ACC112 (cell line): Measurements from ENCODE around the gene LDAH.

Experiments used
- H2AFZ ChIP-seq: fragments of 200-600 bp; sonication (generic); one replicate; pipeline ENCODE4 v1.6.0; 2017; ENCODE audit warnings: antibody characterized with exemption, low read length; ENCODE audit not compliant: unreplicated experiment
- H3K27ac ChIP-seq: fragments of 200-600 bp; sonication (generic); 2 replicates; pipeline ENCODE4 v1.5.1; 2014; ENCODE audit warnings: low read depth, mild to moderate bottlenecking, antibody characterized with exemption, low read length, moderate library complexity
- H3K27me3 ChIP-seq: fragments of 200-600 bp; sonication (generic); 2 replicates; pipeline ENCODE4 v1.6.1; 2014; ENCODE audit warnings: mild to moderate bottlenecking, antibody characterized with exemption, low read length, moderate library complexity, mixed read lengths; ENCODE audit not compliant: insufficient read depth
- H3K36me3 ChIP-seq: fragments of 200-600 bp; sonication (generic); 2 replicates; pipeline ENCODE4 v1.6.1; 2016; ENCODE audit warnings: mild to moderate bottlenecking, antibody characterized with exemption, low read length, moderate library complexity, mixed read lengths; ENCODE audit not compliant: insufficient read depth
- H3K4me1 ChIP-seq: fragments of 200-600 bp; sonication (generic); one replicate; pipeline ENCODE4 v1.6.1; 2016; ENCODE audit warnings: low read length, mixed read lengths; ENCODE audit not compliant: insufficient read depth, unreplicated experiment, control insufficient read depth
- H3K4me3 ChIP-seq: fragments of 200-600 bp; sonication (generic); 2 replicates; pipeline ENCODE4 v1.5.1; 2014; ENCODE audit warnings: mild to moderate bottlenecking, low read depth, low read length
- H3K79me2 ChIP-seq: fragments of 200-600 bp; sonication (generic); one replicate; pipeline ENCODE4 v1.6.0; 2016; ENCODE audit warnings: low read length; ENCODE audit not compliant: control insufficient read depth, unreplicated experiment, insufficient read depth

LDAH gene

DNA sequence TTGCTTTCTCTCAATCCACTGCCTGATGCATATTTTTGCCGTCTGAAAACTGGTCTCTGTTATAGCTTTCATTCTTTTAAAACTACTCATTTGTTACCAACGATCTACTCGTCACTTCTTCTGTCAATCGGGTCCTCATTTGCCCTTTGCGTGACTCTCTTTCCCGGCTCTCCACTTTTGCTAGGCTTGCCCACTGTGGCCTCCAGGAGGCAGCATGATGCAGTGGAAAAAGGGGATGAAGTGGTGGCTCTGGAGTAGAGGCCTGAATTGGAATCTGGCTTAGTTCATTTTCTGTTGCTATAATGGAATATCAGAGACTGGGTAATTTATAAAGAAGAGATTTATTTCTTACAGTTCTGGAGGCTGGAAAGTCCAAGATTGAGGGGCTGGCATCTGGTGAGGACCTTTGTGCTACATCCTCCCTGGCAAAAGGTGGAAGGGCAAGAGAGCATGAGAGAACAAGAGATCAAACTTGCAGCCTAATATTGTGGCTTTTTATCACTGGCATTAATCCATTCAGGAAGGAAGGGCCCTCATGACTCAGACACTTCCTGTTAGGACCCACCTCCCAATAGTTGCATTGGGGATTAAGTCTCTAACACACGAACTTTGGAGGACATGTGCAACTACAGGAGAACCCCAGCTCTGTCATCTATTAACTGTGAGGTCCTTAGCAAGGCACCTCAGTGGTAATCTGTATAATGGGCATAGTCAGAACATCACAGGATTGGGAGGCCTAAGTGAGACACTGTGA lies 140.6 kb downstream of the LDAH start:
- H3K4me3 ChIP-seq, result no peak overlapping the region
- peaks cover 6% of the 10 kb centered on the region for H3K4me1 ChIP-seq
- H3K79me2 ChIP-seq, result no peaks in the 10 kb centered on the region
- no peaks in the 10 kb centered on the region for H3K27me3 ChIP-seq
- H3K36me3 ChIP-seq, result peaks cover 4% of the 10 kb centered on the region; the same call in 1 of the 2 replicates
- H2AFZ ChIP-seq, result no peak overlapping the region
- no peak overlapping the region for H3K27ac ChIP-seq

- no peak overlapping the region for H3K27ac ChIP-seq
- no peaks in the 10 kb centered on the region for H3K79me2 ChIP-seq
- H3K4me3 ChIP-seq, result no peak overlapping the region
Measured at GRCh38 chr2:20680744-20681375, 142.0 kb downstream of the LDAH start.

DNA sequence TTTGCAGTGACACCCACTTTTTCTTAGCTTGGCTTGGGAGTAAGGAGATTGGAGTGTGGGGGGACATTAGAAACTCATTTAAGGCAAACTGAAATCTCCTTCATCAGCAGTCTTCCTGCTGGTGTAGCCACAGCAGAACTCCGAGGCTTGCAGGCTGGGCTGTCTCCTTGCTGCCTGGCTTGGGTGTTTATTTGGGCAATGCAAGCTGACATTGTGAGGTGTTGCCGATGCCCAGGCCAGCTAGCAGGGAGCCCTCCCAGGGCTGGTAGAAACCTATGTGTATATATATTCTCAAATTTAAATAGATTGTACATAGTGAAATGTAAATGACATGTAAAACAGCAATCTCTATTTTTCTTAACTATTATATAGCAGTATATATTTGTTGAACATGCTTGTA lies 144.1 kb downstream of the LDAH start:
- Histone ChIP-seq H3K27me3 (no peaks in the 10 kb centered on the region), H3K27ac (no peak overlapping the region), H3K79me2 (no peaks in the 10 kb centered on the region), H2AFZ (no peak overlapping the region), H3K4me1 (peaks cover 23% of the 10 kb centered on the region), H3K36me3 (no peaks in the 10 kb centered on the region), H3K4me3 (no peak overlapping the region)

More at GRCh38 chr2:20680744-20681375, 142.0 kb downstream of the LDAH start:
- Histone ChIP-seq H3K36me3 (no peaks in the 10 kb centered on the region), H2AFZ (no peak overlapping the region), H3K27me3 (no peaks in the 10 kb centered on the region), H3K4me1 (peaks cover 6% of the 10 kb centered on the region)

DNA sequence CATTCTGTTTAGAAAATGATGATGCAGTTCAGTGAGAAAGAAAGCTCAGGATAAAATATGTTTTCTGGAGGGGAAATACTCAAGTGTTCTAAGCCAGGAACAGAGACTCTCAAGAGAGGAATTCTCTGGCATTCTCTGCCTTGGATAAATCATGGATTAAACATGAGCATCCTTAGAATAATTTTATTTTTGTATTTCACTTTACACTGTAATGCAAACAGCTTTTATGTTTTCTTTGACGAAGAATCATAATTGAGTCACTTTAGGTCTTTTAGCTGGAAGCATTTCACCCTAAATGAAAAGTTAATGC lies 144.9 kb downstream of the LDAH start:
- no peak overlapping the region for H2AFZ ChIP-seq
- no peaks in the 10 kb centered on the region for H3K27me3 ChIP-seq
- H3K36me3 ChIP-seq, result no peaks in the 10 kb centered on the region
- no peak overlapping the region for H3K4me3 ChIP-seq
- no peak overlapping the region for H3K27ac ChIP-seq
- H3K79me2 ChIP-seq, result no peaks in the 10 kb centered on the region
- peaks cover 23% of the 10 kb centered on the region for H3K4me1 ChIP-seq

GRCh38 chr2:20677301-20678085 lies 145.4 kb downstream of the LDAH start:
- no peak overlapping the region for H3K4me3 ChIP-seq
- H3K27me3 ChIP-seq, result no peaks in the 10 kb centered on the region
- no peak overlapping the region for H2AFZ ChIP-seq
- H3K4me1 ChIP-seq, result peaks cover 20% of the 10 kb centered on the region
- no peaks in the 10 kb centered on the region for H3K36me3 ChIP-seq
- no peaks in the 10 kb centered on the region for H3K79me2 ChIP-seq
- H3K27ac ChIP-seq, result no peak overlapping the region

GRCh38 chr2:20676353-20677215 lies 146.3 kb downstream of the LDAH start:
- Histone ChIP-seq H3K27me3 (peaks cover 1% of the 10 kb centered on the region; the same call in 1 of the 2 replicates), H3K4me3 (no peak overlapping the region), H2AFZ (no peak overlapping the region), H3K79me2 (no peaks in the 10 kb centered on the region), H3K27ac (no peak overlapping the region), H3K4me1 (peaks cover 17% of the 10 kb centered on the region), H3K36me3 (no peaks in the 10 kb centered on the region)

DNA sequence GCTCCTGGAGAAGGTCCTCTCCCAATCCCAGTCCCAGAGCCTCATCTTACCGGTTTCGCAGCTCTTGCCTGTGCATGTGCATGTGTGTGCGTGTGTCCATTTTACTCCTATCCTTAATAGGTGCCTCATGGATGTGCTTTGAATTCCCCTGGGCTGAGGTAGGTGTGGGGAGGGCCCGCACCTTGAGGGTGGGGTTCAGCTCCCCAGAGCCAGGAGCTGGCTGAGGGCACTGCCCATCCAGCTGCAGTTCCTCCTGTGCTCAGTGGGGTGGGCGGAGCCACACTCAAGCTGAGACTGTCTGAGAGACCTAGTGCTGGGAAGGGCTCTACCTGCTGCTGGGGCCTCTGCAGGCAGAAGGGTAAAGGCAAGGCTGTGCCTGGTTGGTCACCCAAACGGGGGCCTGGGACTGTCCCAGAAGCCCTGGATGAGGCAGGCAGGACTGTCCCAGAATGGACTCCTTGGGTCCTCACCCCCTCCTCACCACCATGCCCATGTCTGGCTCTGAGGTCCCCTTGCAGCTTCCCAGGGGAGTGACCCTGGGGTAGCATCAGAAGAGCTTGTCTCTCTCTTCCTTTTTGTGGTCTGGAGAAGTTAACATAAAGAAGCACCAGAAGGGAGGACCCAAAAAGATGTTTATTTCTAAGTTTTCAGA lies 147.1 kb downstream of the LDAH start:
- Histone ChIP-seq H3K27me3 (peaks cover 4% of the 10 kb centered on the region; the same call in 1 of the 2 replicates), H3K4me1 (peaks cover 17% of the 10 kb centered on the region), H2AFZ (no peak overlapping the region), H3K36me3 (no peaks in the 10 kb centered on the region), H3K4me3 (no peak overlapping the region), H3K79me2 (no peaks in the 10 kb centered on the region), H3K27ac (no peak overlapping the region)

DNA sequence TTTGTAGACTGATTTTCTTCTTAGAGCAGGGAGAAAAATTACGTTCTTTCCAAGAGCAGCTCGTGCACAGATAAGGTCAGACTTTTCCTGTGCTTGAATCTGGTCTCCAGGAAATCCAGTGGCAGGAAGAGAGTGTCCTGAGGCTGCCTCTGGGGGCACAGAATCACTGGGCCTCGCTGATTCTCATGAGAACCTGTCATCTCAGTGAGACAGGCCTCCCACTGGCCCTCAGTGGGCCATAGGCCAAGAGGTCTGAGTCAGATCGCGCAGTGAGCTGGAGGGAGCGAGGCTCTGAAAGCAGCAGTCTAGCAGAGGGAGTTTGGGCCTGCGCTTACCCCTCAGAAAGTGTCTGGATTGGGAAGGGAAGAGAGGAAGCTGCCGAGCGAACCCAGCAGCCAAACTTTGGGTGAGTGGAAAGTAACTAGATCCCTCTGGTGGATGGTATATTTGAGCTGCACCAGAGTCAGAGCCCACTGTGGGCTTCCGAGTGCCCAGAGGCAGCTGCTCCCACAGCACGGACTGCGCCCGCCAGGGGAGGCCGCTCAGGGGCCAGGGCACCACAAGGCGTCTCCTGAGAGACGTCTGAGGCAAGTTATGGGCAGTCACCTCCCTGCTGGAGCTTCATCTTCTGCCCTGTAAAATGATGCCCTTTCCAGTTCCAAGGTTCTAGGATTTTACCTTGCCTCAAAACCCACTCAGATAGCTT lies 147.8 kb downstream of the LDAH start:
- H3K27me3 ChIP-seq, result peaks cover 4% of the 10 kb centered on the region; the same call in 1 of the 2 replicates
- H3K4me3 ChIP-seq, result no peak overlapping the region
- H2AFZ ChIP-seq, result no peak overlapping the region
- no peaks in the 10 kb centered on the region for H3K79me2 ChIP-seq
- no peaks in the 10 kb centered on the region for H3K36me3 ChIP-seq
- no peak overlapping the region for H3K27ac ChIP-seq
- H3K4me1 ChIP-seq, result peaks cover 17% of the 10 kb centered on the region

- Histone ChIP-seq H3K36me3 (no peaks in the 10 kb centered on the region), H3K27me3 (peaks cover 4% of the 10 kb centered on the region; the same call in 1 of the 2 replicates), H3K27ac (no peak overlapping the region), H2AFZ (no peak overlapping the region), H3K4me1 (peaks cover 17% of the 10 kb centered on the region), H3K79me2 (no peaks in the 10 kb centered on the region), H3K4me3 (no peak overlapping the region)
Measured at GRCh38 chr2:20674309-20674965, 148.5 kb downstream of the LDAH start.
